DMS114 treated with DMSO at 0.1 percent for 48 hours (cell line): ENCODE measurements around the gene GAMT.
"Not testable (repeated sequence)": the region's sequence is repeated elsewhere in the genome, so short reads cannot be mapped to it uniquely, and the experiment has no call there.

ENCODE experiments used
- DNase-seq: peaks from one replicate; lab custom pipeline; 2025; ENCODE audit not compliant: unreplicated experiment; lab: John Stamatoyannopoulos, UW

The GAMT gene

GRCh38 chr19:1434040-1434366, 32.7 kb upstream of the GAMT start:
- no peak for DNase-seq

- no peak for DNase-seq
Observed at GRCh38 chr19:1433119-1434039, 32.0 kb upstream of the GAMT start.

- no peak for DNase-seq
Observed at GRCh38 chr19:1432507-1432887, 31.2 kb upstream of the GAMT start.

GRCh38 chr19:1431759-1432506, 30.6 kb upstream of the GAMT start:
- DNase-seq, result no peak

- no peak for DNase-seq
Observed at GRCh38 chr19:1430246-1430645, 28.9 kb upstream of the GAMT start.

GRCh38 chr19:1429750-1430149, 28.4 kb upstream of the GAMT start:
- no peak for DNase-seq

- no peak for DNase-seq
Observed at GRCh38 chr19:1428738-1429391, 27.5 kb upstream of the GAMT start.

- DNase-seq, result no peak
Observed at GRCh38 chr19:1427221-1427920, 26.0 kb upstream of the GAMT start.

- DNase-seq, result no peak
Observed at GRCh38 chr19:1426736-1427135, 25.4 kb upstream of the GAMT start.

- no peak for DNase-seq
Observed at GRCh38 chr19:1425902-1426301, 24.6 kb upstream of the GAMT start.

GRCh38 chr19:1425102-1425837, 23.9 kb upstream of the GAMT start:
- DNase-seq, result no peak

- no peak for DNase-seq
Observed at GRCh38 chr19:1424192-1424955, 23.0 kb upstream of the GAMT start.

GRCh38 chr19:1423436-1424191, 22.3 kb upstream of the GAMT start:
- no peak for DNase-seq

- no peak for DNase-seq
Observed at GRCh38 chr19:1422943-1423342, 21.6 kb upstream of the GAMT start.

GRCh38 chr19:1422360-1422759, 21.0 kb upstream of the GAMT start:
- DNase-seq, result no peak

- no peak for DNase-seq
Observed at GRCh38 chr19:1421958-1422305, 20.6 kb upstream of the GAMT start.

- DNase-seq, result no peak
Observed at GRCh38 chr19:1421218-1421957, 20.0 kb upstream of the GAMT start.

GRCh38 chr19:1420590-1420989, 19.2 kb upstream of the GAMT start:
- DNase-seq, result no peak

GRCh38 chr19:1420085-1420484, 18.7 kb upstream of the GAMT start:
- DNase-seq, result not testable (repeated sequence)
